Measurements from ENCODE around the gene TAF1D.

GRCh38 chr11:93783765-93784144 is 42.5 kb upstream of the TAF1D start:
- TF ChIP-seq POLR2AphosphoS5 (IDR thresholded peaks at IDR 0.05; ENCODE audit: borderline replicate concordance, low read depth, low read length) (no peak), EZH2 (IDR thresholded peaks at IDR 0.05) (no peak), FOXP2 (optimal IDR thresholded peaks at IDR 0.05; ENCODE audit: control extremely low read depth, extremely low read length, insufficient read depth) (no peak)

Data from SK-N-MC (cell line).